ENCODE results near the gene ITPR3. TPM values are rescaled to one million over a fixed set of nuclear protein-coding genes. Genes with fewer than 3 reads are reported as not detected.

The ITPR3 gene
- total RNA-seq, 1 experiment from 2014 or later: 103 TPM

DNA sequence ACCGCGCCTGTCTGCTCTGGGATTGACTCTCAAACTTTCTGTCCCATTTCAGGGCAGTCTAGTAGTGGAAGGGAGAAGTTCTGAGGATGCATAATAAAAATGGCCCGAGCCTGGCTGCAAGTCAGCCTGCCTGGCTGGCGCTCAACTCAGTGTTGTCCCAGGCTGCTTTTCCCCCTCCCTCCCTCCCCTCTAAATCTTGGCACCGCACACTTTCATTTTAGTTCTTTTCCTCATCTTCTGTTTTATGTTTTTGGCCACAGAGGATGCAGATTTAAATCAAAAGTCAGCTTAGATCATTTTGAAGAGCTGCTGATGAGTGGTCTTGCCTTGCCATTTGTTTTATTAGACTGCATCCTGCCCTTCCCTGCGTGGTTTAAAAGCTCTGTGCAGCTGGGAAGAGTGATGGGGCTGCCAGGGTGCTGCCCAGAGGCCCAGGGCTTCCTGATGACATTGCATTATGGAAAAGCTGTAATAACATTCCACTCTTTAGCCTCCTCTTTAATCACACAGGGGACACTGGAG lies 96.9 kb downstream of the ITPR3 start:
- ATAC-seq (no peak), DNase-seq (ENCODE audit: low read depth, low spot score) (no peak)
- H3K4me1 ChIP-seq (ENCODE audit: control insufficient read depth in 1 of 2, insufficient read depth in 2 of 2, low read length in 2 of 2): peaks cover 19 to 25% of the 10 kb centered on the region in 2 experiments
- no peaks in the 10 kb centered on the region for H4K20me1 ChIP-seq (ENCODE audit: insufficient read depth)
- ChIA-PET CTCF (interaction anchor here (0.6 kb wide), 1 partner anchor 585 kb away, joined by 3 read pairs; no protein-coding TSS in a partner anchor), POLR2A (no interaction called here), RAD21 (ENCODE audit: low non-redundant PET in 1 of 2, low total read pairs in 2 of 2, uncharacterized antibody in 2 of 2, unreplicated experiment in 2 of 2) (no interaction called here)
- H3K36me3 ChIP-seq (ENCODE audit: control insufficient read depth in 1 of 2, insufficient read depth in 2 of 2, low read length in 2 of 2): no peaks in the 10 kb centered on the region
- H3K9me3 ChIP-seq (ENCODE audit: control insufficient read depth in 1 of 2, insufficient read depth in 1 of 2, low read depth in 1 of 2, low read length in 2 of 2): no peaks in the 10 kb centered on the region
- H3K4me2 ChIP-seq (ENCODE audit: low read length): no peak overlapping the region
- H2AFZ ChIP-seq (ENCODE audit: low read depth, low read length, poor library complexity, severe bottlenecking): no peak overlapping the region
- H3K27ac ChIP-seq (ENCODE audit: low read depth, low read length): no peak overlapping the region
- H3K9me2 ChIP-seq (ENCODE audit: insufficient read depth): no peaks in the 10 kb centered on the region
- no peaks in the 10 kb centered on the region for H3K79me2 ChIP-seq (ENCODE audit: insufficient read depth, low read length)
- TF ChIP-seq ELF1 (IDR thresholded peaks at IDR 0.05; ENCODE audit: borderline replicate concordance, low read depth) (no peak), EGR1 (IDR thresholded peaks at IDR 0.05; ENCODE audit: low read depth) (no peak), JUND (IDR thresholded peaks at IDR 0.05) (no peak), SRF (IDR thresholded peaks at IDR 0.05; ENCODE audit: low read depth) (no peak), RAD21 (IDR thresholded peaks at IDR 0.05; ENCODE audit: low read depth) (no peak)
- no TSS peak for BruUV-seq (replicated peaks)
- H3K27me3 ChIP-seq (ENCODE audit: insufficient read depth, low read length): peaks cover 16% of the 10 kb centered on the region
- no peak overlapping the region for H3K9ac ChIP-seq (ENCODE audit: low read length)
- H3K4me3 ChIP-seq (replicated peaks in 1 of 2; ENCODE audit: low read depth in 1 of 2, low read length in 2 of 2): no peak overlapping the region
- intact Hi-C loops (cut with micrococcal nuclease): no loop called here

DNA sequence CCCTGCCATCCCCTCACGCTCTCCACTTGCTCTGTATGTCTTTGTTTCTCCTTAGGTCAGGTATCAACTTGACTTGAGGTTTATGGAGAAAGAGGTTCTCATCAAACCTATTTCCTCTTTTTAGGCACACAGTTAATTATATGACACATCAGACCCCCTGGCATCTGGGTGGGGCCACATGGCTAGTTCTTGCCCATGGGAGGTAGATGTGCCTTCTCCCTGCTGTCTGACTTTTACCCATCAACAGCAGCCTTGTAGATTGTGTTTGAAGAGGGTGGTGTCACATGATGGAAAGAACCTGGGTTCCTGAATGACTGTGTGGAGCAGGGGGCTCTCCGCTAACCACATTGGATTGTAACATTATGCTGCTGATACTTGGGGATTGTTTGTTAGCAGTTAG lies 97.6 kb downstream of the ITPR3 start:
- Histone ChIP-seq H3K9ac (ENCODE audit: low read length) (no peak overlapping the region), H3K36me3 (ENCODE audit: control insufficient read depth in 1 of 2, insufficient read depth in 2 of 2, low read length in 2 of 2) (no peaks in the 10 kb centered on the region), H3K4me2 (ENCODE audit: low read length) (no peak overlapping the region), H3K4me1 (ENCODE audit: control insufficient read depth in 1 of 2, insufficient read depth in 2 of 2, low read length in 2 of 2) (peaks cover 19 to 25% of the 10 kb centered on the region in 2 experiments), H3K9me3 (ENCODE audit: control insufficient read depth in 1 of 2, insufficient read depth in 1 of 2, low read depth in 1 of 2, low read length in 2 of 2) (no peaks in the 10 kb centered on the region), H3K27me3 (ENCODE audit: insufficient read depth, low read length) (peaks cover 23% of the 10 kb centered on the region), H4K20me1 (ENCODE audit: insufficient read depth) (no peaks in the 10 kb centered on the region), H3K27ac (ENCODE audit: low read depth, low read length) (no peak overlapping the region), H3K9me2 (ENCODE audit: insufficient read depth) (no peaks in the 10 kb centered on the region), H3K4me3 (replicated peaks in 1 of 2; ENCODE audit: low read depth in 1 of 2, low read length in 2 of 2) (no peak overlapping the region), H2AFZ (ENCODE audit: low read depth, low read length, poor library complexity, severe bottlenecking) (no peak overlapping the region), H3K79me2 (ENCODE audit: insufficient read depth, low read length) (no peaks in the 10 kb centered on the region)
- ChIA-PET CTCF (interaction anchor here (0.6 kb wide), 1 partner anchor 585 kb away, joined by 3 read pairs; no protein-coding TSS in a partner anchor), RAD21 (ENCODE audit: low non-redundant PET in 1 of 2, low total read pairs in 2 of 2, uncharacterized antibody in 2 of 2, unreplicated experiment in 2 of 2) (no interaction called here), POLR2A (no interaction called here)
- ATAC-seq (no peak), DNase-seq (ENCODE audit: low read depth, low spot score) (no peak)
- no TSS peak for BruUV-seq (replicated peaks)
- intact Hi-C loops (cut with micrococcal nuclease): no loop called here
- no peak for TF ChIP-seq SP1 (IDR thresholded peaks at IDR 0.05; ENCODE audit: low read depth)
- TF ChIP-seq, protein P1, sequence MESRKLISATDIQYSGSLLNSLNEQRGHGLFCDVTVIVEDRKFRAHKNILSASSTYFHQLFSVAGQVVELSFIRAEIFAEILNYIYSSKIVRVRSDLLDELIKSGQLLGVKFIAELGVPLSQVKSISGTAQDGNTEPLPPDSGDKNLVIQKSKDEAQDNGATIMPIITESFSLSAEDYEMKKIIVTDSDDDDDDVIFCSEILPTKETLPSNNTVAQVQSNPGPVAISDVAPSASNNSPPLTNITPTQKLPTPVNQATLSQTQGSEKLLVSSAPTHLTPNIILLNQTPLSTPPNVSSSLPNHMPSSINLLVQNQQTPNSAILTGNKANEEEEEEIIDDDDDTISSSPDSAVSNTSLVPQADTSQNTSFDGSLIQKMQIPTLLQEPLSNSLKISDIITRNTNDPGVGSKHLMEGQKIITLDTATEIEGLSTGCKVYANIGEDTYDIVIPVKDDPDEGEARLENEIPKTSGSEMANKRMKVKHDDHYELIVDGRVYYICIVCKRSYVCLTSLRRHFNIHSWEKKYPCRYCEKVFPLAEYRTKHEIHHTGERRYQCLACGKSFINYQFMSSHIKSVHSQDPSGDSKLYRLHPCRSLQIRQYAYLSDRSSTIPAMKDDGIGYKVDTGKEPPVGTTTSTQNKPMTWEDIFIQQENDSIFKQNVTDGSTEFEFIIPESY (IDR thresholded peaks at IDR 0.05; ENCODE audit: extremely low read depth, insufficient replicate concordance, low read length): no peak
- TF ChIP-seq CEBPB (IDR thresholded peaks at IDR 0.05; ENCODE audit: low read depth): no peak
- TF ChIP-seq, protein P2, sequence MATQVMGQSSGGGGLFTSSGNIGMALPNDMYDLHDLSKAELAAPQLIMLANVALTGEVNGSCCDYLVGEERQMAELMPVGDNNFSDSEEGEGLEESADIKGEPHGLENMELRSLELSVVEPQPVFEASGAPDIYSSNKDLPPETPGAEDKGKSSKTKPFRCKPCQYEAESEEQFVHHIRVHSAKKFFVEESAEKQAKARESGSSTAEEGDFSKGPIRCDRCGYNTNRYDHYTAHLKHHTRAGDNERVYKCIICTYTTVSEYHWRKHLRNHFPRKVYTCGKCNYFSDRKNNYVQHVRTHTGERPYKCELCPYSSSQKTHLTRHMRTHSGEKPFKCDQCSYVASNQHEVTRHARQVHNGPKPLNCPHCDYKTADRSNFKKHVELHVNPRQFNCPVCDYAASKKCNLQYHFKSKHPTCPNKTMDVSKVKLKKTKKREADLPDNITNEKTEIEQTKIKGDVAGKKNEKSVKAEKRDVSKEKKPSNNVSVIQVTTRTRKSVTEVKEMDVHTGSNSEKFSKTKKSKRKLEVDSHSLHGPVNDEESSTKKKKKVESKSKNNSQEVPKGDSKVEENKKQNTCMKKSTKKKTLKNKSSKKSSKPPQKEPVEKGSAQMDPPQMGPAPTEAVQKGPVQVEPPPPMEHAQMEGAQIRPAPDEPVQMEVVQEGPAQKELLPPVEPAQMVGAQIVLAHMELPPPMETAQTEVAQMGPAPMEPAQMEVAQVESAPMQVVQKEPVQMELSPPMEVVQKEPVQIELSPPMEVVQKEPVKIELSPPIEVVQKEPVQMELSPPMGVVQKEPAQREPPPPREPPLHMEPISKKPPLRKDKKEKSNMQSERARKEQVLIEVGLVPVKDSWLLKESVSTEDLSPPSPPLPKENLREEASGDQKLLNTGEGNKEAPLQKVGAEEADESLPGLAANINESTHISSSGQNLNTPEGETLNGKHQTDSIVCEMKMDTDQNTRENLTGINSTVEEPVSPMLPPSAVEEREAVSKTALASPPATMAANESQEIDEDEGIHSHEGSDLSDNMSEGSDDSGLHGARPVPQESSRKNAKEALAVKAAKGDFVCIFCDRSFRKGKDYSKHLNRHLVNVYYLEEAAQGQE (IDR thresholded peaks at IDR 0.05; ENCODE audit: low read depth): no peak
- no peak for TF ChIP-seq EZH2phosphoT487 (IDR thresholded peaks at IDR 0.05; ENCODE audit: borderline replicate concordance)
- no peak for TF ChIP-seq EZH2 (IDR thresholded peaks at IDR 0.05)
- TF ChIP-seq JUND (IDR thresholded peaks at IDR 0.05): no peak
- no peak for TF ChIP-seq RAD21 (IDR thresholded peaks at IDR 0.05; ENCODE audit: low read depth)
- TF ChIP-seq, protein P3, sequence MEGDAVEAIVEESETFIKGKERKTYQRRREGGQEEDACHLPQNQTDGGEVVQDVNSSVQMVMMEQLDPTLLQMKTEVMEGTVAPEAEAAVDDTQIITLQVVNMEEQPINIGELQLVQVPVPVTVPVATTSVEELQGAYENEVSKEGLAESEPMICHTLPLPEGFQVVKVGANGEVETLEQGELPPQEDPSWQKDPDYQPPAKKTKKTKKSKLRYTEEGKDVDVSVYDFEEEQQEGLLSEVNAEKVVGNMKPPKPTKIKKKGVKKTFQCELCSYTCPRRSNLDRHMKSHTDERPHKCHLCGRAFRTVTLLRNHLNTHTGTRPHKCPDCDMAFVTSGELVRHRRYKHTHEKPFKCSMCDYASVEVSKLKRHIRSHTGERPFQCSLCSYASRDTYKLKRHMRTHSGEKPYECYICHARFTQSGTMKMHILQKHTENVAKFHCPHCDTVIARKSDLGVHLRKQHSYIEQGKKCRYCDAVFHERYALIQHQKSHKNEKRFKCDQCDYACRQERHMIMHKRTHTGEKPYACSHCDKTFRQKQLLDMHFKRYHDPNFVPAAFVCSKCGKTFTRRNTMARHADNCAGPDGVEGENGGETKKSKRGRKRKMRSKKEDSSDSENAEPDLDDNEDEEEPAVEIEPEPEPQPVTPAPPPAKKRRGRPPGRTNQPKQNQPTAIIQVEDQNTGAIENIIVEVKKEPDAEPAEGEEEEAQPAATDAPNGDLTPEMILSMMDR (IDR thresholded peaks at IDR 0.05 in 2 of 3, conservative IDR thresholded peaks at IDR 0.05 in 1 of 3; ENCODE audit: borderline replicate concordance in 1 of 3, insufficient read depth in 1 of 3, low read depth in 2 of 3, low read length in 2 of 3): no peak
- TF ChIP-seq ELF1 (IDR thresholded peaks at IDR 0.05; ENCODE audit: borderline replicate concordance, low read depth): no peak
- no peak for TF ChIP-seq ZFX (IDR thresholded peaks at IDR 0.05)
